HuH-7.5 (cell line): Measurements from ENCODE around the gene EGFR.

Experiments used
- DNase-seq: peaks from one replicate; pipeline ENCODE4 v3.0.0; 2011; ENCODE audit warnings: low spot score

Gene EGFR

GRCh38 chr7:55063061-55063460, 44.2 kb downstream of the EGFR start:
- no peak for DNase-seq

GRCh38 chr7:55063633-55064032, 44.8 kb downstream of the EGFR start:
- DNase-seq: no peak

GRCh38 chr7:55065079-55065478, 46.3 kb downstream of the EGFR start:
- DNase-seq: no peak

- no peak for DNase-seq
Observed at GRCh38 chr7:55065511-55066229, 46.9 kb downstream of the EGFR start.

GRCh38 chr7:55066524-55066923, 47.7 kb downstream of the EGFR start:
- no peak for DNase-seq

- no peak for DNase-seq
Observed at GRCh38 chr7:55066938-55067337, 48.1 kb downstream of the EGFR start.

GRCh38 chr7:55067748-55068147, 48.9 kb downstream of the EGFR start:
- no peak for DNase-seq

- no peak for DNase-seq
Observed at GRCh38 chr7:55069271-55069792, 50.5 kb downstream of the EGFR start.

- DNase-seq: no peak
Observed at GRCh38 chr7:55070271-55070743, 51.5 kb downstream of the EGFR start.

- DNase-seq: no peak
Observed at GRCh38 chr7:55070854-55071253, 52.0 kb downstream of the EGFR start.

GRCh38 chr7:55071411-55072175, 52.8 kb downstream of the EGFR start:
- no peak for DNase-seq

- DNase-seq: no peak
Observed at GRCh38 chr7:55072251-55072650, 53.4 kb downstream of the EGFR start.

- DNase-seq: no peak
Observed at GRCh38 chr7:55073051-55073511, 54.3 kb downstream of the EGFR start.

GRCh38 chr7:55073976-55074528, 55.2 kb downstream of the EGFR start:
- DNase-seq: no peak

GRCh38 chr7:55075464-55076021, 56.7 kb downstream of the EGFR start:
- no peak for DNase-seq

GRCh38 chr7:55077561-55078410, 59.0 kb downstream of the EGFR start:
- peak; percentile 77 for DNase-seq

- peak; percentile 89 for DNase-seq
Observed at GRCh38 chr7:55078465-55079372, 59.9 kb downstream of the EGFR start.

GRCh38 chr7:55080000-55080623, 61.3 kb downstream of the EGFR start:
- DNase-seq: no peak

GRCh38 chr7:55081068-55081467, 62.3 kb downstream of the EGFR start:
- DNase-seq: no peak
